Mesendoderm (in vitro differentiated cells): Measurements from ENCODE around the gene CAMTA1.

Experiments
- DNase-seq: peaks from one replicate; pipeline ENCODE4 v3.0.0; 2013
- H2AK5ac ChIP-seq: 2 replicates; pipeline ENCODE4 v1.6.1; 2013; ENCODE audit warnings: low read length, inconsistent platforms
- H2BK120ac ChIP-seq: 2 replicates; pipeline ENCODE4 v1.6.1; 2013; ENCODE audit warnings: low read depth, mild to moderate bottlenecking, low read length, moderate library complexity, mixed read lengths
- H2BK15ac ChIP-seq: replicated peaks from 2 replicates; pipeline ENCODE4 v1.6.1; 2013; ENCODE audit warnings: low read depth, mild to moderate bottlenecking, moderate library complexity
- H2BK5ac ChIP-seq: 2 replicates; pipeline ENCODE4 v1.6.1; 2013; ENCODE audit warnings: low read length, inconsistent platforms
- H3K18ac ChIP-seq: 2 replicates; pipeline ENCODE4 v1.6.1; 2013; ENCODE audit warnings: mild to moderate bottlenecking, low read length, mixed read lengths
- H3K23ac ChIP-seq: one replicate; pipeline ENCODE4 v1.6.1; 2013; ENCODE audit warnings: low read length
- H3K27ac ChIP-seq: 2 replicates; pipeline ENCODE4 v1.5.1; 2013; ENCODE audit warnings: low read depth, mild to moderate bottlenecking, inconsistent platforms, low read length, moderate library complexity
- H3K27me3 ChIP-seq: 2 replicates; pipeline ENCODE4 v1.6.1; 2013; ENCODE audit warnings: low read length, control low read depth, mild to moderate bottlenecking, inconsistent platforms; ENCODE audit not compliant: insufficient read depth, poor library complexity
- H3K36me3 ChIP-seq: 2 replicates; pipeline ENCODE4 v1.6.1; 2013; ENCODE audit warnings: low read length, inconsistent platforms; ENCODE audit not compliant: control insufficient read depth, insufficient read depth
- H3K4ac ChIP-seq: one replicate; pipeline ENCODE4 v1.6.1; 2013; ENCODE audit warnings: low read depth, mild to moderate bottlenecking, low read length, moderate library complexity
- H3K4me1 ChIP-seq: 2 replicates; pipeline ENCODE4 v1.6.1; 2013; ENCODE audit warnings: low read depth, low read length, inconsistent platforms; ENCODE audit not compliant: control insufficient read depth
- H3K4me2 ChIP-seq: 2 replicates; pipeline ENCODE4 v1.6.1; 2013; ENCODE audit warnings: low read length
- H3K4me3 ChIP-seq: 2 replicates; pipeline ENCODE4 v1.5.1; 2013; ENCODE audit warnings: mild to moderate bottlenecking, low read length
- H3K56ac ChIP-seq: one replicate; pipeline ENCODE4 v1.6.1; 2013; ENCODE audit warnings: low read length
- H3K79me1 ChIP-seq: 2 replicates; pipeline ENCODE4 v1.6.1; 2013; ENCODE audit warnings: low read length, inconsistent platforms
- H3K79me2 ChIP-seq: 2 replicates; pipeline ENCODE4 v1.6.1; 2013; ENCODE audit warnings: mild to moderate bottlenecking, low read length; ENCODE audit not compliant: control insufficient read depth, insufficient read depth
- H3K9ac ChIP-seq: 2 replicates; pipeline ENCODE4 v1.6.1; 2013; ENCODE audit warnings: low read length, inconsistent platforms
- H4K5ac ChIP-seq: one replicate; pipeline ENCODE4 v1.6.1; 2013; ENCODE audit warnings: low read length
- H4K8ac ChIP-seq: one replicate; pipeline ENCODE4 v1.6.1; 2013; ENCODE audit warnings: low read depth, mild to moderate bottlenecking, control low read depth, low read length, moderate library complexity
- WGBS: extraction: QIAGEN DNeasy Blood & Tissue Kit; methylation state at CpG from one replicate; pipeline ENCODE4 v1.1.7; 2013; ENCODE audit warnings: low lambda C conversion rate, missing lambda C conversion rate; ENCODE audit not compliant: insufficient coverage; ENCODE audit errors: extremely low coverage; 5-methylcytosine and 5-hydroxymethylcytosine counted together

The CAMTA1 gene

GRCh38 chr1:7265771-7266371 is 480.6 kb downstream of the CAMTA1 start:
- H3K56ac ChIP-seq = no peak overlapping the region
- no peaks in the 10 kb centered on the region for H3K27me3 ChIP-seq
- no peak overlapping the region for H3K9ac ChIP-seq
- H4K8ac ChIP-seq = no peak overlapping the region
- no peaks in the 10 kb centered on the region for H3K79me1 ChIP-seq
- no peak overlapping the region for H3K27ac ChIP-seq
- no peak overlapping the region for H2AK5ac ChIP-seq
- no peaks in the 10 kb centered on the region for H3K4me1 ChIP-seq
- WGBS = no CpG with 5 or more reads among the region's 9 CpGs
- H2BK5ac ChIP-seq = no peak overlapping the region
- no peak overlapping the region for H2BK120ac ChIP-seq
- no peak overlapping the region for H3K18ac ChIP-seq
- H2BK15ac ChIP-seq = no peak overlapping the region
- no peak for DNase-seq
- H3K79me2 ChIP-seq = no peaks in the 10 kb centered on the region
- no peak overlapping the region for H4K5ac ChIP-seq
- H3K36me3 ChIP-seq = no peaks in the 10 kb centered on the region
- H3K4me3 ChIP-seq = no peak overlapping the region
- H3K4ac ChIP-seq = no peak overlapping the region
- no peak overlapping the region for H3K23ac ChIP-seq
- no peak overlapping the region for H3K4me2 ChIP-seq

GRCh38 chr1:7266561-7266960 is 481.3 kb downstream of the CAMTA1 start:
- Histone ChIP-seq H2BK15ac (no peak overlapping the region), H3K36me3 (no peaks in the 10 kb centered on the region), H3K4ac (no peak overlapping the region), H3K27ac (no peak overlapping the region), H3K9ac (no peak overlapping the region), H3K56ac (no peak overlapping the region), H3K23ac (no peak overlapping the region), H3K18ac (no peak overlapping the region), H3K4me3 (no peak overlapping the region), H2BK120ac (no peak overlapping the region), H3K79me1 (no peaks in the 10 kb centered on the region), H3K79me2 (no peaks in the 10 kb centered on the region), H4K5ac (no peak overlapping the region), H3K27me3 (no peaks in the 10 kb centered on the region), H3K4me2 (no peak overlapping the region), H2AK5ac (no peak overlapping the region), H3K4me1 (no peaks in the 10 kb centered on the region), H2BK5ac (no peak overlapping the region), H4K8ac (no peak overlapping the region)
- no CpG with 5 or more reads among the region's 5 CpGs for WGBS
- no peak for DNase-seq

GRCh38 chr1:7267493-7267892 is 482.2 kb downstream of the CAMTA1 start:
- Histone ChIP-seq H3K36me3 (no peaks in the 10 kb centered on the region), H3K18ac (no peak overlapping the region), H2AK5ac (no peak overlapping the region), H3K79me1 (no peaks in the 10 kb centered on the region), H4K8ac (no peak overlapping the region), H3K4ac (no peak overlapping the region), H3K23ac (no peak overlapping the region), H3K27me3 (no peaks in the 10 kb centered on the region), H2BK5ac (no peak overlapping the region), H3K4me2 (no peak overlapping the region), H3K9ac (no peak overlapping the region), H3K56ac (no peak overlapping the region), H4K5ac (no peak overlapping the region), H2BK120ac (no peak overlapping the region), H3K4me3 (no peak overlapping the region), H3K4me1 (no peaks in the 10 kb centered on the region), H2BK15ac (no peak overlapping the region), H3K79me2 (no peaks in the 10 kb centered on the region), H3K27ac (no peak overlapping the region)
- no peak for DNase-seq

- Histone ChIP-seq H3K23ac (no peak overlapping the region), H2BK15ac (no peak overlapping the region), H3K9ac (no peak overlapping the region), H3K18ac (no peak overlapping the region), H2BK5ac (no peak overlapping the region), H3K27me3 (no peaks in the 10 kb centered on the region), H3K36me3 (no peaks in the 10 kb centered on the region), H3K79me1 (no peaks in the 10 kb centered on the region), H4K5ac (no peak overlapping the region), H3K56ac (no peak overlapping the region), H3K4me2 (no peak overlapping the region), H3K4me1 (no peaks in the 10 kb centered on the region), H3K4ac (no peak overlapping the region), H3K4me3 (no peak overlapping the region), H3K79me2 (no peaks in the 10 kb centered on the region), H2AK5ac (no peak overlapping the region), H3K27ac (no peak overlapping the region), H4K8ac (no peak overlapping the region), H2BK120ac (no peak overlapping the region)
- no peak for DNase-seq
These were observed 483.7 kb downstream of the CAMTA1 start for GRCh38 chr1:7268983-7269382.

GRCh38 chr1:7269525-7269924 is 484.3 kb downstream of the CAMTA1 start:
- Histone ChIP-seq H3K9ac (no peak overlapping the region), H3K4me1 (no peaks in the 10 kb centered on the region), H3K27me3 (no peaks in the 10 kb centered on the region), H3K23ac (no peak overlapping the region), H3K4ac (no peak overlapping the region), H3K27ac (no peak overlapping the region), H3K56ac (no peak overlapping the region), H3K79me1 (no peaks in the 10 kb centered on the region), H2BK5ac (no peak overlapping the region), H4K8ac (no peak overlapping the region), H3K79me2 (no peaks in the 10 kb centered on the region), H2BK120ac (no peak overlapping the region), H3K36me3 (no peaks in the 10 kb centered on the region), H3K18ac (no peak overlapping the region), H3K4me3 (no peak overlapping the region), H2AK5ac (no peak overlapping the region), H3K4me2 (no peak overlapping the region), H4K5ac (no peak overlapping the region), H2BK15ac (no peak overlapping the region)
- no CpG with 5 or more reads among the region's 1 CpG for WGBS
- no peak for DNase-seq

GRCh38 chr1:7274256-7274655 is 489.0 kb downstream of the CAMTA1 start:
- H4K5ac ChIP-seq = no peak overlapping the region
- H3K79me1 ChIP-seq = no peaks in the 10 kb centered on the region
- H3K56ac ChIP-seq = no peak overlapping the region
- no peak overlapping the region for H3K27ac ChIP-seq
- no peaks in the 10 kb centered on the region for H3K36me3 ChIP-seq
- no CpG with 5 or more reads among the region's 3 CpGs for WGBS
- H3K79me2 ChIP-seq = no peaks in the 10 kb centered on the region
- H2BK120ac ChIP-seq = no peak overlapping the region
- DNase-seq = no peak
- no peak overlapping the region for H3K9ac ChIP-seq
- no peaks in the 10 kb centered on the region for H3K27me3 ChIP-seq
- no peak overlapping the region for H3K4me3 ChIP-seq
- H2AK5ac ChIP-seq = no peak overlapping the region
- no peak overlapping the region for H3K18ac ChIP-seq
- H2BK5ac ChIP-seq = no peak overlapping the region
- no peak overlapping the region for H4K8ac ChIP-seq
- no peak overlapping the region for H3K23ac ChIP-seq
- H3K4me2 ChIP-seq = no peak overlapping the region
- no peak overlapping the region for H3K4ac ChIP-seq
- H3K4me1 ChIP-seq = no peaks in the 10 kb centered on the region
- H2BK15ac ChIP-seq = no peak overlapping the region
